ENCODE data around the gene STUB1.

DNA sequence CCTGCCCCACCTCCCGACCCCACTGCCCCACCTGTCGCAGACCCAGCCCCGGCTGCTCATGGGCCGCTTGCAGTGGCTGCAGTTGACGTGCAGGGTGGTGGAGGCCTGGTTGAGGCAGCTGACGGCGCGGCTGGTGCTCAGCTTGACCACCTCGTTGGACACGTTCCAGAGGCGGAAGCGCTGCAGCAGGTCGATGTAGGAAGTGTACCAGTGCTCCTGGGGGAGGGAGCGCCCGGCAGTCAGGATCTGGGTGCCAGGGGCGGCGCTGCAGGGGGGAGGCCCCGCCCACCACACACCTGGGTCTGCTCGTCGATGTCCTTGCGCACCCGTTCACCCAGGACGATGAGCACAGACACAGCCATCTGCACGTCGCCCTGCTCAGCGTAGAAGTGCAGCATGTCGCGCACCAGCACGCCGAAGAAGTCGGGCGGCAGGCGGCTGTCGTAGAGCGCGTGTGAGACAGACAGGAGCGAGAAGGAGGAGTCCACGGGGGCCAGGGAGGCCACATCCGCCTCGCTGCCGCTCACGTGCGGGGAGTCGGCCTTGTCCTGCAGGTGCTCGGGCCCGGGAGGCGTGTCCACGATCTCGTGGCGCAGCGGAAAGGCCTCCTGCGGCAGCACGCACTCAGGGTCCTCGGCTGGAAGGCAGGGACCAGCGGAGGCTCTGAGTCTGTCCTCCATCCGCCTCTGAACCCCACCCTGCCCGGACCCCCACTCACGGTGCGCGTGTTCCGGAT, 4.9 kb downstream of the STUB1 start:
- TF ChIP-seq, protein P1, sequence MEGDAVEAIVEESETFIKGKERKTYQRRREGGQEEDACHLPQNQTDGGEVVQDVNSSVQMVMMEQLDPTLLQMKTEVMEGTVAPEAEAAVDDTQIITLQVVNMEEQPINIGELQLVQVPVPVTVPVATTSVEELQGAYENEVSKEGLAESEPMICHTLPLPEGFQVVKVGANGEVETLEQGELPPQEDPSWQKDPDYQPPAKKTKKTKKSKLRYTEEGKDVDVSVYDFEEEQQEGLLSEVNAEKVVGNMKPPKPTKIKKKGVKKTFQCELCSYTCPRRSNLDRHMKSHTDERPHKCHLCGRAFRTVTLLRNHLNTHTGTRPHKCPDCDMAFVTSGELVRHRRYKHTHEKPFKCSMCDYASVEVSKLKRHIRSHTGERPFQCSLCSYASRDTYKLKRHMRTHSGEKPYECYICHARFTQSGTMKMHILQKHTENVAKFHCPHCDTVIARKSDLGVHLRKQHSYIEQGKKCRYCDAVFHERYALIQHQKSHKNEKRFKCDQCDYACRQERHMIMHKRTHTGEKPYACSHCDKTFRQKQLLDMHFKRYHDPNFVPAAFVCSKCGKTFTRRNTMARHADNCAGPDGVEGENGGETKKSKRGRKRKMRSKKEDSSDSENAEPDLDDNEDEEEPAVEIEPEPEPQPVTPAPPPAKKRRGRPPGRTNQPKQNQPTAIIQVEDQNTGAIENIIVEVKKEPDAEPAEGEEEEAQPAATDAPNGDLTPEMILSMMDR (IDR thresholded peaks at IDR 0.05), result no peak
- TF ChIP-seq POLR2A (IDR thresholded peaks at IDR 0.05), result no peak
